Stimulated activated CD8-positive, alpha-beta memory T cell treated with anti-CD3 and anti-CD28 coated beads, Interleukin-2, amount 100 ng/mL, for 48 hours (primary cell): Measurements from ENCODE around the gene SALL4.
"Not testable (repeated sequence)": the region's sequence is repeated elsewhere in the genome, so short reads cannot be mapped to it uniquely, and the experiment has no call there.

Experiments used
- DNase-seq, 2 donors: peaks; one replicate each; pipeline ENCODE4 v3.0.0-alpha.2; 2020; ENCODE audit warnings: low read depth in 2 of 2

SALL4 gene

DNA sequence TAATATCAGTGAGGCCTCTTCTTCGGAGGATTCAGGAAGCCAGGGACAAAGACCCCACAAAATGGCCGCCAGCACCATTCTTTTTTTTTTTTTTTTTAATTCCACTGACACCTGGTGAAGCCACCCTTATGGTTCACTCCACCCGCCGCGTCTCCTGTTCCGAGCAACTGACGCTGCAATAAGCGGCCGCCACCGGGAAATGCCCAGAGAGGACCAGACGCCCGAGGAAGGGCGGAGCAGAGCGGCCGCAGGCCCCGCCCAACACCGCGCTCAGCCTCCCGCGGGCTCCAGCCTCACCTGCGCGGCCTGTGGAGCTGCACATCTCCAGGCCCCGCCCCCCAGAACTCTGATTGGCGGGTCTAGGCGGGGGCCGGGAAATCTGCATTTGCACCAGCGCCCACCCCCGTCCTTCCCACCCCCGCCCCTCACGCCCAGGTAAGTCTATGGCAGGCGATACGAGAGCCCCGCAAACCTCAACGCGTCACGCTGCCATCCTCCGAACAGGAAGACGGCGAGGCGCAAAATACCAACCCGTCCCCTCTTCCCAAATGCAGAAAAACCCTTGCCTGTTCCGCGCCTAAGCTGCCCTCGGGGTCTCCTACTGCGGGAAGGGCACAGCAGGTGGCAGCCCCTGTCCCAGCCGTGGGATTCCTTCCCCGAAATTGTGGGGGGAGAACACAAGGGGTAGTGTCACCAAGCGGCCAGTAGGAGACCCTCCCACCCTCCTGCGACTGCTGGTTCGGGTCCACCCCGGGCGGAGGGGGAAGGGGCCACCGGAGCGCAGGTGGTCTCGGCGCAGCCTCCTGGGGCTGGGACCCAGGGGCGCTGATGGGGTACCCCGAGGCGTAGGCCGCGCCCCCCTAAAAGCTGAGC is 35.1 kb downstream of the SALL4 start:
- peak; percentile 49 to 52 for DNase-seq

DNA sequence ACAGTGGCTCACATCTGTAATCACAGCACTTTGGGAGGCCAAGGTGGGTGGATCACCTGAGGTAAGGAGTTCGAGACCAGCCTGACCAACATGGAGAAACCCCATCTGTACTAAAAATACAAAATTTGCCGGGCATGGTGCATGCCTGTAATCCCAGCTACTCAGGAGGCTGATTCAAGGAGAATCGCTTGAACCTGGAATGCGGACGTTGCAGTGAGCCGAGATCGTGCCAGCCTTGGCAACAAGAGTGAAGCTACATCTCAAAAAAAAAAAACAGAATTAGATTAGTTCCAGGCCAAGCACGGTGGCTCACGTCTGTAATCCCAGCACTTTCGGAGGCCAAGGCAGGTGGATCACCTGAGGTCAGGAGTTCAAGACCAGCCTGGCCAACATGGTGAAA is 36.9 kb downstream of the SALL4 start:
- not testable (repeated sequence) for DNase-seq

DNA sequence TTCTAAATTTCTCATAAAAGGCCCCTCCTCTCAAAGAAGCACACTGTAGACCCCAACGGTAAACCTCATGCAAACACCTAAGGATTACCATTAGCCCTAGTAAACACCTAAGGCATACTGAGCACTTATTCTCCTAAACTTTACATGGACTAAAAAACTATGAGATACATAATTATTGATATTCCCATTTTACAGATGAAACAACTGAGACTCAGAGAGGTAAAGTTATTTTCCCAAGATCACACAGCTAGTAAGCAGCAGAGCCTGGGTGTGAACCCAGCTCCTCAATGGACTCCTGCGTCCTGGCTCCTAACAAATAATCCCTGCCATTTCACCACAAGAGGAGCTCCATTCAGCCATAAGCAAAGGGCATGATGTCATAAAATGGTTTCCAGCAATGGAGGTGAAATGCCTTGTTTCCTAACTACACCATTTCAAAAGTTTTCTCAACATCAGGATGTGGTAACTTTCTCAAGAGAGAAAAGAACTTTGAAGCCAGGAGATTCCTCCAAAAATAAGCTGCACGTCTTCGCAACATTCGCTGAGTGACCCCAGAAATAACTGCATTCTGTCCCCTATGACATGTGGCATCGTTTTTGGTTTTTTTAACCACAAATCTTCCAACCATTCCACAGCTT is 38.2 kb downstream of the SALL4 start:
- no peak for DNase-seq

DNA sequence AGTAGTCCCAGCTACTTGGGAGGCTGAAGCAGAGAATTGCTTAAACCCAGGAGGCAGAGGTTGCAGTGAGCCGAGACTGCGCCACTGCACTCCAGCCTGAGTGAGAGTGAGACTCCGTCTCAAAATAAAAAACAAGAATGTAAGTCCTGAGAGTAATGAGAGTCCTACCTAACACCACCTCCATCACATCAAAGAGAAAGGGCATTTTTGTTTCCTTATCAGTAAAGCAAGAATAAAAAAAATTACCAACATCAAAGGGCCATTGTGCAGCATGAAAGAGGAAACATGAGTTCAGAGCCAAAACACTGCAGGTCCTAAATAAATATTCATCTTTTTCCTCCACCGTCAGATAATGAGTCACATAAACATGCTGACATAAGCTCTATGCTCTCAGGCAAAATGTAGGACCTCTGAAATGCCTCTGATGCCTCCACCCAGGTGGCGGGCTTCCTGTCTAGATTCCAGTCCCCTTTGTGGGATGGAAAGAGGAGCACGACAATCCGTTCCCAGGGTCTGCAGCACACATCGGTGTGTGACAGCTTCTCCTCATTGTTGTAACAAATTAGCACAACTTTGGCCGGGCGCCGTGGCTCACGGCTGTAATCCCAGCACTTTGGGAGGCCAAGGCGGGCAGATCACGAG is 41.3 kb downstream of the SALL4 start:
- DNase-seq = no peak

DNA sequence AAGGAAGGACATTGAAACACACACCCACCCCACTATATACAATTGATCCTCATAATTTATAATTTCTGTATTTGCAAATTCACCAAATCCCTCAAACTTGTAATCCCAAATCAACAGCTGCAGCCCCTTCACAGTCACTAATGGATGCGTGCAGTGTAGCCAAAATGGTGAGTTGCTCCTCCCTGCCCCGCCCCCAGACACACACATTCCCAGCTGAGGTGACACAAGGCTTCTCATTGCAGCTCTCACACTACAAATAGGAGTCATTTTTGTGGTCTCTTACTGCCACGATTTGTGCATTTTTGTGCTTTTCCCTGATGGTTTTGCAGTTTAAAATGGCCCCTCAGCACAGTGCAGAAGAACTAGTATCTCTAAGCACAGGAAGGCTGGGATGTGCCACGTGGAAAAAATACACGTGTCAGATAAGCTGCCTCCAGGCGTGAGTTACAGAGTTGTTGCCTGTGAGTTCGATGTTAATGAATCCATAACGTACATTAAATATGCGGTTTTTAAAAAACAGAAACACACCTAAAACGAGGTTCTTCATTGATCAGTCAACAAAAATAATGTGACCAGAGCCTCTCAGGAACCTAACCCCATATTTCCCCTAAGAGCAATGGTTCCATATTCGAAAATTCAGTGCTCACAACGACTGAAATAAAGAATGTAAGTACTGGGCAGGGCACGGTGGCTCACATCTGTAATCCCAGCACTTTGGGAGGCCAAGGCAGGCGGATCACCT is 42.4 kb downstream of the SALL4 start:
- DNase-seq = no peak

DNA sequence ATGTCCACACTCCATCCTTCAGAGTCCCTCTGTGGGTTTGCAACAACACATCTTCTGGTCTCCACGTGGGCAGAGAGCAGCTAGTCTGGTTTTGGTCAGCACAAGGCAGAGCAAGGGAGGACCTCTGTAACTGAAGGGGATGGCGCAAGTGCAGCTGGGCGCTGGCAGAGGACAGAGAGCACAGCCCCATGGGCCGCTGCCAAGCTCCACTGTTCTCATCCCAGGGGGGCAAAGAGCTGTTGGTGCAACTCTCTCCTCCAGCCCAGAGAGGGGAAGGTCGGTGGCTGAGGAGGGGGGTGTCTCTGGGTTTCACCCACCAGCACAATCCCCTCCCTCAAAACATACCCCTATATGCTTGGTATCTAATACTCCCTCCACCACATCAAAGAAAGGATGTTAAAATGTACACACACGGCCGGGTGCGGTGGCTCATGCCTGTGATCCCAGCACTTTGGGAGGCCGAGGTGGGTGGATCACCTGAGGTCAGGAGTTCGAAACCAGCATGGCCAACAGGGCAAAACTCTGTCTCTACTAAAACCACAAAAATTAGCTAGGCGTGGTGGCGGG is 43.3 kb downstream of the SALL4 start:
- DNase-seq = no peak

DNA sequence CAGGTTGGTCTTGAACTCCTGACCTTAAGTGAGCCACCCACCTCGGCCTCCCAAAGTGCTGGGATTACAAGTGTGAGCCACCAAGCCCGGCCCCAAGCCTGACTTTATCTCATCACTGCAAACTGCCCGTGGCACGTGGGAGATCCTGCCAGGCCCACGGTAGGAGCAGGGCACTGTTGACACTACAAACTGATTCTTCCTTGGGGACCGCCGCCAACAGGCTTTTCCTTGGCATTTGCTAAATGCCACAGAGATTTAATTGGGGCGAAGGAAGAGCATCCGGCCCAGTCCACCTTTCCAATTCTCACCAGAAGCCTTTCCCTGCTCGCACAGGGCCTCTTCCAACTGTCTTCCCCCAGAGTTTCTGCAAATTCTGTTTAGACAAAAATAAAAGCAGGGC is 45.1 kb downstream of the SALL4 start:
- DNase-seq = no peak

DNA sequence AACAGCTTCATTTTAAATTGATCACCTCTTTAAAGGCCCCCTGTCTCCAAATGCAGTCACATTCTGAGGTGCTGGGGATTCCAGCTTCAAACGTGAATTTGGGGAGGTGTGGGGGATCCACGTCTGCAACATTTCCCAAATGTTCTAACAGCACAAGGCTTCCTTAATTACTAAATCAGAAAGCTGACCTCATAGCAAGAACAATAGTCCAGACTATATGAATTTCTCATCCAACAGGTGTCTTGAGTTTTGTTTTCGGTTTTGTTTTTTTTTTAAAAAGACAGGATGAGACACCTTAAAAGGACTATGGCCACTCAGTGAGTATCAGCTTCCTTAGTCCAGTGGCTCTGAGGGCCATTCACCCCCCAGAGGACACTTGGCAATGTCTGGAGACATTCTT is 45.7 kb downstream of the SALL4 start:
- no peak for DNase-seq

DNA sequence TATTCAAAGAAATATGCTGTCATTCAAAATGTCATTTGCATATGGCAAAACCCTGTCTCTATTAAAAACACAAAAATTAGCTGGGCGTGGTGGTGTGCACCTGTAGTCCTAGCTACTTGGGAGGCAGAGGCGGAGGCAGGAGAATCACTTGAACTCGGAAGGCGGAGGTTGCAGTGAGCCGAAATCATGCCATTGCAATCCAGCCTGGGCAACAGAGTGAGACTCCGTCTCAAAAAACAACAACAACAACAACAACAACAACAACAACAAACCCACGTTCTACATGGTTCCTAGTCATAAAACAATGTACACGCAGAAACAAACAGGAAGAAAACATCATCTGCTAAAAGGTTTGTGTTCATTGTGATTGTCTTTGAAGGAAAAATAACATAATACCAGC is 49.1 kb downstream of the SALL4 start:
- DNase-seq = not testable (repeated sequence)

DNA sequence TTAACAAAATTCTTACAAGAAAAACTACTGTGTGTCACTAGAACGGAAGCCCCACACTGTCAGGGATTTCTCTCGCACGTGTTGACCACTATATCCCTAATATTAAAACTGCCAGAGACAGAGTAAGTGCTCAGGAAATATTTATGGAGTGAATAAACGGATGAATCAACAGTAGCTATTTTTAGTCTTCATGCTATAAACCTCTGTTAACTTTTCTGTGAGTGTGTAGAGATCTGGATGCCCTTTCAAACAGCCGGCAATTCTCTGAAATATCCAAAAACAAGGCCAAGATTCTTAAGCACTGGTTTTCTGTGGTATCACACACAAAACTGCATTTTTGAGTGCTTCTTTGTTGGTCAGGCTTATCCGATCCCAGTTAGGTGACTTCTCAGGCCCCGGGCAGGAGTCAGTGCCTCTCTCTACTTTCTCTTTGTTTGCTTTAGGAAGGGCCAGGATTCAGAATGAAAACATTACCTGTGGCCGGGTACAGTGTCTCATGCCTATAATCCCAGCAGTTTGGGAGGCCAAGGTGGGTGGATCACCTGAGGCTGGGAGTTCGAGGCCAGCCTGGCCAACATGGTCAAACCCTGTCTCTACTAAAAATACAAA is 49.9 kb downstream of the SALL4 start:
- DNase-seq = no peak

DNA sequence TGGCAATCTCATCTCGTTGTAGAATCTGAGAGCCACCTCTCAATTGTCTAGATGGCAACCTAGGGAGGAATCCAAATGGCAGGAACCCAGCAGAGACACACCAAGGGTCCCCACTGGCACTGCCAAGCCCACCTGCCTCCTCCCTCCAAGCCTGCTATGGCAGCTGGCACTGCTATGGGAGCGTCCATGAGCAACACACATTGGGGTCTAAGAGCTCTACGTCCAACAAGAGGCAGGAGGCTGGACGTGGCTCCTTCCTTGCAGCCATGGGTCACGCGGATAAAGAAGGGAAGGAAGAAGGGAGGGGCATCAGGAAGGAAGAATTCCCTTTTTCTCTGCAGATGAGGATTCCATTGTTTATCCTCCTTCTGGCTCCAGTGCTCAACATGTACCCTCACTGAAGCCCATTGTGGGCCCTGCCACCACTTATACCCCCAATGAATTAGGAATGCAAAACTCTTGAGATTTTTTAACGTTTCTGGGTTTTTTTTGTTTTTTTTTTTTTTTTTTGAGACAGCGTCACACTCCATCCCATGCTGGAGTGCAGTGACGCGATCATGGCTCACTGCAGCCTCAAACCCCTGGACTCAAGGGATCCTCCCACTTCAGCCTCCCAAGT is 51.4 kb downstream of the SALL4 start:
- DNase-seq = no peak

DNA sequence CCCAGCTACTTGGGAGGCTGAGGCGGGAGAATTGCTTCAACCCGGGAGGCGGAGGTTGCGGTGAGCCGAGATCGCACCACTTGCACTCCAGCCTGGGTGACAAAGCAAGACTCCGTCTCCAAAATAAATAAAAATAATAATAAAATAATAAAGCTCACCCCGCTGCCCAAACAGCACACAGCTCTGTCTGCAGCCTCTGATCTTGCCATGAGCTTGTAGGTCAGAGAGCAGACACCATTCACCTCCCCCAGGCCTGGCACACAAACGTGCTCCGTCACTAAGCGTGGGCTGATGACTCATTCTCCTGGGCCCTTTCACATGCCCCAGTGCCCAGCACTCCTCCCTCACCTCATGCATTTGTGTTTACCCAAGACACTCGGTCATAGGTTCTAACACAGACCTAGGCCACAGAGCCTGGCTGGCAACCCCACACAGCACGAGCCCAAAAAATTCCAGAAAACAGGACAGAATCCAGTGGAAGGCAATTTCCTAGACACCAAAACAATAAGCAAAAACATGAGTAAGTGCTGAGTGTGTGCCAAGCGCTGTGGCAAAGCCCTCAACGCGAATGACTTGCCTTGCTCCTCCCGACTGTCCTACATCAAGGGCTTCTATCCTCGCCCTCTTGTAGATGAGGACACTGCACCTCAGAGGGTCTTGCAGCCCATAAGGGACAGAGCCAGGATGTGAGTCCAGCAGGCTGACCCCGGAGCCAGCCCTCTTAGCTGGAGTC is 52.1 kb downstream of the SALL4 start:
- DNase-seq = peak in 1 of 2 donors; percentile 23

DNA sequence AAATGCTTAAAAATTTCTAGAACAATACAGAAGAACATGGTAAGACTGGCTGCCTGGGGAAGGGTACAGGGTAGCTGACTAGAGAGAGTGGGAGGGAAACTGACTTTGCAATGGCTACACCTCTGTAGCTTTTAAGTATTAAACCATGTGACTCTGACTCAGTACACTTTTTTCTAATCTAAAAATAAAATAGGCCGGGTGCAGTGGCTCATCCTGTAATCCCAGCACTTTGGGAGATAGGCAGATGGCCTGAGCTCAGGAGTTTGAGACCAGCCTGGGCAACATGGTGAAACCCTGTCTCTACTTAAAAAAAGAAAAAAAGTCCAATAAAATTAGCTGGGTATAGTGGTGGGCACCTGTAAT is 52.7 kb downstream of the SALL4 start:
- no peak for DNase-seq

DNA sequence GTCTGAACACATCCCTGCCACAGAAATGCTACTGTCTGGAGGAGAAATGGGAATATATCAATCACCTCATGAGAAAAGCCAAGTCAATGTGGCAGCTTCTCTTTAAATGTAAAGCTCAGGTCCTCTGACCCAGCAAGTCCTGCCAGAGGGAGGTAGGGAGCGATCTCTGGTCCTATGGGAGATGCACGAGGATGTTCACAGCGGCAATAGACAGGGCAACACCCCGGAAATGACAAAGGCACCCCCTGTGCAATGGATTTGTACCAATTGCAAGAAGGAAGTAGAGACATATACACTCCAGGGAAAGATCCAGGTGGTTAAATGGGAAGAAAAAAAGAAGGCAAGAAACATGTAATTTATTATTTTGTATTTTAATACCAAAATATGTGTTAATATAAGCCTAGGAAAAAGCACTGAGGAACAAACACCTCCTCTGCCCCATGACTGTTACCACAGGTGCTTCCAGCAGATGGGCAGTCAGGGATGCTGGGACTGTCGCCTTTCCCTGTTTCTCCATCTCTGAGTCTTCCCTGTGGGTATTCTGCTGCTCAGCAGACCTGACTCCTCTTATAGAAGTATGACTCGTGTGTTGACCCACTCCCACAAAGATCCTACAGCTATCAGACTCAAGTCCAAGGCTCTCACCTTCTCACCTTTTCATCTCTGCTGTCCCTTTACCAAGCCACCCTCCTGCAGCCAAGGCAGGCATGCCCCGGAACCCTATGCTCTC is 55.0 kb downstream of the SALL4 start:
- no peak for DNase-seq

DNA sequence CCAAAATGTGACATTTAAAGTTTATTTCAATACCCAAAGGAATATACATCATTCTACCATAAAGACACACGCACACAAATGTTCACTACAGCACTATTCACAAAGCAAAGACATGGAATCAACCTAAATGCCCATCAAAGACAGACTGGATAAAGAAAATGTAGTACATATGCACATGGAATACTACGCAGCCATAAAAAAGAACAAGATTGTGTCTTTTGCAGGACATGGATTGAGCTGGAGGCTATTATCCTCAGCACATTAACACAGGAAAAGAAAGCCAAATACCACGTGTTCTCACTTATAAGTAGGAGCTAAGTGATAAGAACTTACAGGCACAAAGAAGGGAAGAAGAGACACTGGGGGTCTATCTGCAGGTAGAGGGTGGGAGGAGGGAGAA is 56.5 kb downstream of the SALL4 start:
- no peak for DNase-seq

DNA sequence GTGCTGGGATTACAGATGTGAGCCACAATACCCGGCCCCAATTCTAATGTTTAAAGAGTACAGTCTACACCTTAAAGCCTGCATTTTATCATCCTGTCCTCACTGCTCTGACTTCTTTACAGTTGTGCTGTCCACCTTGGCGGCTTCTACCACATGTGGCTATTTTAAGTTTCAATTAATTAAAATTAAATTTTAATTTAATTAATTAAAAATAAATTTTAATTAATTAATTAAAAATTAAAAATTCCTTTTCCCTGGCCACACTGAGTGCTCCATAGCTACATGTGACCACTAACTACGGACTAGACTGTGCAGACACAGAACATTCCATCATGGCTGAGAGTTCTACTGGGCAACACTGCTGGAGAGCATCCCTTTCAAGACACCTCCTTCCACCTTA is 61.5 kb downstream of the SALL4 start:
- no peak for DNase-seq

DNA sequence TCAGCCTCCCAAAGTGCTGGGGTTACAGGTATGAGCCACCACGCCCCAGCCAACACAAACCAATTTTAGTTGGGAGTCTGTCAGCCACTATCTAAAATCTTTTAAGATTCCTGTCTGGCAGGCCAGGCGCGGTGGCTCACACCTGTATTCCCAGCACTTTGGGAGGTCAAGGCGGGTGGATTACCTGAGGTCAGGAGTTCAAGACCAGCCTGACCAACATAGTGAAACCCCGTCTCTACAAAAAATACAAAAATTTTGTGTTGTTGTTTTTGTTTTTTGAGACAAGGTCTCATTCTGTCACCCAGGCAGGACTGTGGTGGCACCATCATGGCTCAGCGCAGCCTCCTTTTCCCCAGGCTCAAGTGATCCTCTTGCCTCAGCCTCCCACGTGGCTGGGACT is 62.0 kb downstream of the SALL4 start:
- DNase-seq = not testable (repeated sequence)

DNA sequence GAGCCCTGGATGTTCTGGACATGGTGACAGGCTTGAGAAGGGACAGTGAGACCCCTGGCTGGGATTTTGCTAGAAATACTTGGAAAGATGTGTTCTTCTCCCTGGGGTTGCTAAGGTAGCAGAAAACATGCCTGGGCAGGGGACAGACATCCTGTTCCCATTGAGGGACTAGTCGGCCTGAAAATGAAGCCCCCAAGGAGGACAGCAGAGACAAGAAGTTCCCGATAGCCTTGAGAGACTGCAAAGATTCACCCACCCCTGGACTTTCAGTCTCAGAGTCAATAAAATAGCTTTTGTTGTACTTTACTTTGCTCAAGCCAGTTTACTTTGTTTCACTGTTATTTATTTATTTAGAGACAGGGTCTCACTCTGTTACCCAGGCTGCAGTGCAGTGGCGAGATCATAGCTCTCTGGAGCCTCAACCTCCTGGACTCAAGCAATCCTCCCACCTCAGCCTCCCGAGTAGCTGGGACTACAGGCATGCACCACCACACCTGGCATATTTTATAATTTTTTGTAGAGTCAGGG is 62.5 kb downstream of the SALL4 start:
- no peak for DNase-seq

DNA sequence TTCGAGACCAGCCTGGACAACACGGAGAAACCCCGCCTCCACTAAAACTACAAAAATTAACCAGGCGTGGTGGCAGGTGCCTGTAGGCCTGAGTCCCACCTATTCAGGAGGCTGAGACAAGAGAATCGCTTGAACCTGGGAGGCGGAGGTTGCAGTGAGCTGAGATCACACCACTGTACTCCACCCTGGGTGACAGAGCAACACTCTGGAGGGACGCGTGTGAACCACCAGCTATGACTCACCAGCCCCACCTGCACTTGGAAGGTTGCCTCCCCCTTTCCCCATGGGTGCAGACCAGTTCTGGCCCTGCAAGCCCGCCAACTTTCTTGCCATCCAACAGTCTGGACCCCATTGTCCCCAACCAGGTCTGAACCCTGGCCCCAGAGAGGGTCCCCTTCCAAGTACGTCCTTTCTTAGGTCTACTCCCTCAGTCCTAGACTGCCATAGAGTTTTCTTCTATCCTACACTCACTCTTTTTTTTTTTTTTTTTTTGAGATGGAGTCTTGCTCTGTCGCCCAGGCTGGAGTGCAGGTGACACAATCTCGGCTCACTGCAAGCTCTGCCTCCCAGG is 63.4 kb downstream of the SALL4 start:
- DNase-seq = no peak
